Effector memory CD4-positive, alpha-beta T cell (primary cell): ENCODE results near the gene ZEB2.

Experiments used
- DNase-seq, 3 donors: peaks; one replicate each; pipeline ENCODE4 v3.0.0-alpha.2; 2020
- H3K27ac ChIP-seq: 2 replicates; pipeline ENCODE4 v1.7.0; 2013; ENCODE audit warnings: mild to moderate bottlenecking, low read length, moderate library complexity; ENCODE audit not compliant: insufficient read depth, poor library complexity, severe bottlenecking
- H3K27me3 ChIP-seq: replicated peaks from 2 replicates; pipeline ENCODE4 v1.7.0; 2013; ENCODE audit warnings: mild to moderate bottlenecking, low read length; ENCODE audit not compliant: insufficient read depth, control insufficient read depth, poor library complexity, severe bottlenecking
- H3K36me3 ChIP-seq: 2 replicates; pipeline ENCODE4 v1.7.0; 2013; ENCODE audit warnings: mild to moderate bottlenecking, low read length, moderate library complexity; ENCODE audit not compliant: control insufficient read depth, insufficient read depth
- H3K4me1 ChIP-seq: 2 replicates; pipeline ENCODE4 v1.7.0; 2013; ENCODE audit warnings: low read length, mild to moderate bottlenecking; ENCODE audit not compliant: control insufficient read depth, insufficient read depth, poor library complexity, severe bottlenecking
- H3K4me3 ChIP-seq: 2 replicates; pipeline ENCODE4 v1.7.0; 2013; ENCODE audit warnings: low read length, low read depth, mild to moderate bottlenecking; ENCODE audit not compliant: insufficient read depth, poor library complexity, severe bottlenecking
- H3K9me3 ChIP-seq: 2 replicates; pipeline ENCODE4 v1.7.0; 2013; ENCODE audit warnings: mild to moderate bottlenecking, low read length, moderate library complexity; ENCODE audit not compliant: control insufficient read depth

The ZEB2 gene

GRCh38 chr2:144509001-144509878 is 10.7 kb downstream of the ZEB2 start:
- Histone ChIP-seq H3K4me3 (no peak overlapping the region), H3K36me3 (no peaks in the 10 kb centered on the region), H3K27me3 (peaks cover 5% of the 10 kb centered on the region), H3K4me1 (no peaks in the 10 kb centered on the region), H3K9me3 (no peaks in the 10 kb centered on the region), H3K27ac (no peak overlapping the region)
- DNase-seq = no peak

DNA sequence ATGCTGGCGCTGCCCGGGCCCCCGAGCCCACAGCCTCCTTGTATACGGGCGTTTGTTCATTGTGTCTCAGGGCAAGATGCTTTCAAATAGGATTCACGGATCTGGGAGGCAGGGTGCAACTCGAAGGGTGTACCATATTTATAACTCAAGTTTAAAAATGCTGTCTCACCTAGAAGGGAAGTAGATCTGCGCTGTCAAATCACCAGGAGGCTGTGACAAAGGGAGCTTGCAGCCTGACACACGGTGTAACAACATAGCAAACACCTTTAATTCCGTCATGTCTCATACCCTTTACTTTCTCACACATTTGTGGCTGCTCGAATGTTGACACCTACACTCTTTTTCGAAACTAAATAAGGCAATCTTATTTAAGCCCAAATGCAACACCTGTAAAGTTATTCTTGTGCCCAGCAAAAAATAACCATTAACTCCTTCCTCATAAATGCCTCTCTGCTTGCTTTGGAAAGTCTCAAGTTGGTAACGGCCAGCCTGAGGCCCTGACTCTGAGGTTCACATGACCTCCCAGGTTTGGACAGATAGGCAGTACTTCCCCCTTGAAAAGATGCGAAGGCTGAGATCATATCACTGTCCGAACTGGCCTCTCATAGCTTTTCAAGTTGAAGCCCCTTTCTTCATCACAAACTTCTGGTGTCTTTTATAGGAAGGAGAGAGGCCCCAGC is 11.6 kb downstream of the ZEB2 start:
- no peaks in the 10 kb centered on the region for H3K36me3 ChIP-seq

GRCh38 chr2:144507441-144508171 is 12.3 kb downstream of the ZEB2 start:
- Histone ChIP-seq H3K9me3 (no peaks in the 10 kb centered on the region), H3K27me3 (no peaks in the 10 kb centered on the region), H3K36me3 (no peaks in the 10 kb centered on the region), H3K4me1 (no peaks in the 10 kb centered on the region), H3K27ac (no peak overlapping the region), H3K4me3 (no peak overlapping the region)
- DNase-seq = no peak

More for the DNA sequence above, 11.6 kb downstream of the ZEB2 start:
- no peak overlapping the region for H3K27ac ChIP-seq
- no peak overlapping the region for H3K4me3 ChIP-seq
- no peaks in the 10 kb centered on the region for H3K27me3 ChIP-seq
- no peak for DNase-seq
- no peaks in the 10 kb centered on the region for H3K9me3 ChIP-seq
- H3K4me1 ChIP-seq = no peaks in the 10 kb centered on the region

DNA sequence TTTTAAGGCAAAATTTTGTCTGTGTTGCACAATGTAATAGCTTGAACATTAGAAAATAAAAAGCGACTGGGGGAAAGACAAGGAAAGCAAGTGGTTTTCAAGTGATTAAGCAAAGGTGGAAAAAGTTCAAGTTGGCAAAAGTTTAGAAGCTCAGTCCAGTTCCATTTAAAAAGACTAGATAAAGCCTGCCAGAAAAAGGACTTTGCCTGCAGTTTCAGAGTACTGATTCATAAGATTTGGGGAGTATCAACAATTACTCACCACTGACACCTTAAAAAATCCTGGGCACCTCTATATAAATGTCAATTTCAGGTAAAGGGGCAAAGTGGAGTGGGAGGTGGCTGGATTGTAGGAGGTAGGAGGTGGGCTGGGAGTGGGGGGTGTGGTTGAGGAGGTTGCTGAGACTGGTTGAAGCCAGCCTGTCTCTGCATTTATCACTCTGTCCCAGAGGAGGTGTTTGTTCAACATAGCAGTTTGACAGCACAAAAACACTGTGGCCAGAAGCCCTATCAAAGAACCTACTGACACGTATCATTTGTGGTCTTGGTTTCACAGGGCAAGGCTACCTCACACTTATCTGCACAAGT is 14.6 kb downstream of the ZEB2 start:
- DNase-seq = no peak
- H3K27ac ChIP-seq = no peak overlapping the region
- H3K4me1 ChIP-seq = no peaks in the 10 kb centered on the region
- H3K27me3 ChIP-seq = no peaks in the 10 kb centered on the region
- H3K36me3 ChIP-seq = no peaks in the 10 kb centered on the region
- H3K4me3 ChIP-seq = no peak overlapping the region
- no peaks in the 10 kb centered on the region for H3K9me3 ChIP-seq

GRCh38 chr2:144504218-144504641 is 15.7 kb downstream of the ZEB2 start:
- H3K27me3 ChIP-seq = no peaks in the 10 kb centered on the region
- no peak overlapping the region for H3K4me3 ChIP-seq
- H3K4me1 ChIP-seq = no peaks in the 10 kb centered on the region
- H3K9me3 ChIP-seq = no peaks in the 10 kb centered on the region
- DNase-seq = no peak
- no peaks in the 10 kb centered on the region for H3K36me3 ChIP-seq
- H3K27ac ChIP-seq = no peak overlapping the region

- Histone ChIP-seq H3K4me1 (no peaks in the 10 kb centered on the region), H3K27ac (no peak overlapping the region)
Observed at GRCh38 chr2:144503242-144503641, 16.7 kb downstream of the ZEB2 start.

GRCh38 chr2:144502369-144502768 is 17.6 kb downstream of the ZEB2 start:
- Histone ChIP-seq H3K9me3 (no peaks in the 10 kb centered on the region), H3K4me1 (no peaks in the 10 kb centered on the region), H3K27ac (no peak overlapping the region), H3K36me3 (no peaks in the 10 kb centered on the region), H3K4me3 (no peak overlapping the region), H3K27me3 (no peaks in the 10 kb centered on the region)
- no peak for DNase-seq

More at GRCh38 chr2:144503242-144503641, 16.7 kb downstream of the ZEB2 start:
- DNase-seq = no peak
- H3K4me3 ChIP-seq = no peak overlapping the region
- no peaks in the 10 kb centered on the region for H3K36me3 ChIP-seq
- no peaks in the 10 kb centered on the region for H3K27me3 ChIP-seq
- H3K9me3 ChIP-seq = no peaks in the 10 kb centered on the region

GRCh38 chr2:144501627-144502026 is 18.3 kb downstream of the ZEB2 start:
- H3K4me1 ChIP-seq = no peaks in the 10 kb centered on the region

DNA sequence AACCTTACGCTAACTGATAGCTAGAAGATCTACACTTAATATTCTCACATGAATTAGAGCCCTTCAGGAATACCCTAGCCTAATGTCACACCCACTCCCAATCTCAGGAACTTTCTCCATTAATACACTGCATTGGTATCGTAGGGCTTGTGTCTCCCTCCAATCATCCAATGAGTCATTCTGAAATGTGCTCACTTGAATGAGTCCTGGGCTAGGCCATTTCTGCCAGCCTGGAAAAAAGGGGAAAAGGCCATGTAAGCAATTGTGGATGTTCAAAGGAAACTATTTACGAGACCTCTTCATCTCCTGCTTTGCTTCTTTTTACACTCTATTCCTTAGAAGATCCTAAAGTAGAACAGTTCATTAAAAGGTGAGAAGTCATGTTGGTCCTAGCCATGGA is 18.8 kb downstream of the ZEB2 start:
- Histone ChIP-seq H3K27me3 (no peaks in the 10 kb centered on the region), H3K36me3 (no peaks in the 10 kb centered on the region), H3K4me3 (no peak overlapping the region), H3K9me3 (no peaks in the 10 kb centered on the region), H3K27ac (no peak overlapping the region), H3K4me1 (no peaks in the 10 kb centered on the region)
- no peak for DNase-seq

More at GRCh38 chr2:144501627-144502026, 18.3 kb downstream of the ZEB2 start:
- Histone ChIP-seq H3K4me3 (no peak overlapping the region), H3K27me3 (no peaks in the 10 kb centered on the region), H3K36me3 (no peaks in the 10 kb centered on the region), H3K27ac (no peak overlapping the region), H3K9me3 (no peaks in the 10 kb centered on the region)
- no peak for DNase-seq
